Measurements from ENCODE around the gene PPAT. TPM values are rescaled to one million over a fixed set of nuclear protein-coding genes. Genes with fewer than 3 reads are reported as not detected.

Gene PPAT
- total and polyA plus RNA-seq, 2 donors (not counting 3 experiments of a cell fraction or from before 2014, with no cell fraction given): 4.3 to 25.5 TPM

Other genes with a start within 250 kb of the PPAT start
- 6.9 and 9.5 TPM in 2 replicates for gene AASDH, start 48.1 kb downstream of the PPAT start, total RNA-seq
- 4.2 and 4.5 TPM in 2 replicates for gene AASDH, start 48.1 kb downstream of the PPAT start, polyA plus RNA-seq
- 124 and 135 TPM in 2 replicates for gene PAICS, start 645 bp upstream of the PPAT start, total RNA-seq
- 73.8 and 85.9 TPM in 2 replicates for gene PAICS, start 645 bp upstream of the PPAT start, polyA plus RNA-seq
- gene SRP72, start 32.0 kb upstream of the PPAT start, total RNA-seq: 132 and 145 TPM in 2 replicates
- 33.9 and 65.7 TPM in 2 replicates for gene SRP72, start 32.0 kb upstream of the PPAT start, polyA plus RNA-seq
- 0.51 and 1.1 TPM in 2 replicates for gene ARL9, start 70.2 kb upstream of the PPAT start, total RNA-seq
- 0.40 and 0.62 TPM in 2 replicates for gene ARL9, start 70.2 kb upstream of the PPAT start, polyA plus RNA-seq
- 0.62 and 5.8 TPM in 2 replicates for gene HOPX, start 245.7 kb upstream of the PPAT start, total RNA-seq
- gene HOPX, start 245.7 kb upstream of the PPAT start, polyA plus RNA-seq: 2.3 and 3.8 TPM in 2 replicates